HG03064 (cell line): ENCODE measurements around the gene ZNF678.
"Not testable (repeated sequence)": the region's sequence is repeated elsewhere in the genome, so short reads cannot be mapped to it uniquely, and the experiment has no call there.

ENCODE experiments used
- ATAC-seq: cut with Tn5 transposase; IDR thresholded peaks from one replicate; pipeline ENCODE4 v1.9.1; 2021; ENCODE audit warnings: low read depth; ENCODE audit not compliant: unreplicated experiment

Gene ZNF678

DNA sequence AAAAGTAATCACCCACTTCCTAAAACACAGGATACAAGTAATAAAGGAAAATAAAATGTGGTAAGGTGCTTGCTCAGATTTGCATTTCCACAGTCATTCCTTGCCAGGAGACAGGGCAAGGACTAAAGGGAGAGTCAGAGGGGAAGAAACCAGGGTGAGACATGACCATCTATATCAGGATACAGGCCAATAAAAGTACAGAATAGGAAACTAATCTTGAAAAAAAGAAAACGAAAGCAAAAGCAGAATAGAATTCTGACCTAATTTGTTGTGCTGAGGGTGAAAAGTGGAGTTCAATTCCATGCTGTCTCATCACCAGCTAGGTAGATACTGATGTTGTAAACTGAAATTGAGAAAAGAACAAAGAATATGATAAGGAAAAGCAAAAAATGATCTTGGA is 144.5 kb downstream of the ZNF678 start:
- ATAC-seq: no peak

DNA sequence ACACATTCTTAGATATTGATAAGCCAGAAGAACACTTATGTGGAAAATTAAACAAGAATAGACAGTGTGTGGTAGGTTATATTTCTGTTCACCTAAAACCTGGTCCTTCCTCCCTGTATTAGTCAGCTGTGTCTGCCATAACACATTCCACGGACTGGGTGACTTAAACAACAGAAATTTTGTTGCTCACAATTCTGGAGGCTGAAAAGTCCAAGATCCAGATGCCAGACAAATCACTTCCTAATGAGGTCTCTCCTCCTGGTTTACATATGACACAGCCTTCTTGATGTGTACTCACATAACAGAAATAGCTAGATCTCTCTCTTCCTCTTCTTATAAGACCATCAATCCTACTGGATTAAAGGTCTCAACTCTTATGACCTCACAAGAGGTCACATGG is 146.1 kb downstream of the ZNF678 start:
- no peak for ATAC-seq

DNA sequence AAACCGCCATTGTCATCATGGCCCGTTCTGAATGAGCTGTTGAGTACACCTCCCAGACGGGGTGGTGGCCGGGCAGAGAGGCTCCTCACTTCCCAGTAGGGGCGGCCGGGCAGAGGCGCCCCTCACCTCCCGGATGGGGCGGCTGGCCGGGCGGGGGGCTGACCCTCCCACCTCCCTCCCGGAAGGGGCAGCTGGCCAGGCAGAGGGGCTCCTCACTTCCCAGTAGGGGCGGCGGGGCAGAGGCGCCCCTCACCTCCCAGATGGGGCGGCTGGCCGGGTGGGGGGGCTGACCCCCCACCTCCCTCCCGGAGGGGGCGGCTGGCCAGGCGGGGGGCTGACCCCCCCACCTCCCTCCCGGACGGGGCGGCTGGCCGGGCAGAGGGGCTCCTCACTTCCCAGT is 147.1 kb downstream of the ZNF678 start:
- ATAC-seq: not testable (repeated sequence)

- ATAC-seq: no peak
These were observed 149.3 kb downstream of the ZNF678 start for GRCh38 chr1:227712648-227713047.

GRCh38 chr1:227718932-227719331 is 155.6 kb downstream of the ZNF678 start:
- ATAC-seq: no peak

DNA sequence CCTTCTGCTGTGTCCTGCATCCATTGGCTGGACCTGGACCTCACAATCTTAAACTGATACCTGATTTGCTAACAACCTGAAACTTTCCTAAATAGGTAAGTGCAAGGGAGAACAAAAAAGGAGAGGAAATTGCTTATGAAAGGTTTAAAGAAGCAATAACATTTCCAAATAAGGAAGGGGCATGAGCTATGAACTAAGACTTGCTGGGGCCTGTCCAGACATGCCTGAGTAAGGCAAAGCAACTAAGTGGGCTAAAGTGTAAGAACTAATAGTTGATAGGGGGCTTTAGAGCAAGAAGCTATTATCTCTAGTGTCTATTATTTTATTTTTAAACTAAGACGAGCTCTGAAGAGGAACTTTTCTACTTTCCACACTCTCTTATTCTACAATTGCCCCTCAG is 160.1 kb downstream of the ZNF678 start:
- no peak for ATAC-seq

DNA sequence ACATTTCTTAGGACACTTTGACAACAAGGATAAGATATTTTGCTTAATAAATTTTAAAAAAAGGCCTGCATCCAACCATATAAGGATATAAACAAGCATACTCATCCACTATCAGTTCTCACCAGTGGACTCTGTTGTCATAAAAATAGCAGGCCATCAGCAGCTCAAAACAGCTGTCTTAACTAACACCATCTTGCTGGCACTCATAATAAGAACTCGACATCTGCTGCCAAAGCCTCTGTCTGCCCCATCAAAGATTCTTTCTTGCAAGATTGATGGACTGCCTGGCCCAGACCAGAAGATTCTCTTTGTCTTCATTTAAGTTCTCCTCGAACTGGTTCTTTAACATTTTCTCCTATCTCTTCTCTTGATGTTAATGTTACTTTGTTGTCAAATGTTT is 161.7 kb downstream of the ZNF678 start:
- no peak for ATAC-seq

DNA sequence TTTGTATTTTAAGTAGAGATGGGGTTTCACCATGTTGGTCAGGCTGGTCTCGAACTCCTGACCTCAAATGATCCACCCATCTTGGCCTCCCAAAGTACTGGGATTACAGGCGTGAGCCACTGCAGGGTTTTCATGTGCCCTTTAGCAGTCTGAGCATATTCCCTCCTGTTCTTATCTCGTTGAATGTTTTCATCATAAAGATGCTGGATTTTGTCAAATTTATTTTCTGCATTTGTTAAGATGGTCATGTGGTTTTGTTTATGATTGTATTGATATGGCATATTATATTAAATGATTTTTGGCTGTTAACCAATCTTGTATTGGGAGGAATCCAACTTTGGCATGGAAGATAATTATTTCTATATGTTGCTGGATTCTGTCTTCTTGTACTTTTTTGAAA is 163.0 kb downstream of the ZNF678 start:
- ATAC-seq: no peak
